Mucosa of descending colon (tissue), 3 donors: ENCODE results near the gene ZAR1. TPM values are rescaled to one million over a fixed set of nuclear protein-coding genes. Genes with fewer than 3 reads are reported as not detected.

Source experiments
- ATAC-seq: fragments of 200-7000 bp; cut with Tn5 transposase; one replicate; pipeline ENCODE4 v1.9.1; 2020; ENCODE audit warnings: mild to moderate bottlenecking, moderate library complexity
- DNase-seq, 3 donors: peaks; one replicate each; pipeline ENCODE4 v3.0.0-alpha.2; 2020
- H3K36me3 ChIP-seq: fragments of 200-600 bp; one replicate; pipeline ENCODE4 v1.8.0; 2021; ENCODE audit warnings: low read depth, mild to moderate bottlenecking
- H3K4me1 ChIP-seq: fragments of 200-600 bp; one replicate; pipeline ENCODE4 v1.8.0; 2021; ENCODE audit warnings: low read depth, mild to moderate bottlenecking
- H3K4me3 ChIP-seq: fragments of 200-600 bp; one replicate; pipeline ENCODE4 v1.8.0; 2021; ENCODE audit warnings: mild to moderate bottlenecking
- H3K9me3 ChIP-seq: fragments of 200-600 bp; one replicate; pipeline ENCODE4 v1.8.0; 2021; ENCODE audit warnings: mild to moderate bottlenecking
- intact Hi-C, 2 donors: fragments of 100-400 bp; cut with DNase I in 1 of 2; cut with micrococcal nuclease in 1 of 2; formaldehyde crosslinking; loops; one replicate each; pipeline versions ENCODE4 v1.11.0 to v1.11.1; 2022; cut with DNase I, micrococcal nuclease
- total RNA-seq, 3 donors: library from RNA; stranded (reverse); fragmentation: NEBNext Ultra II Directional in 2 of 3; extraction: Animal tissue kit (Norgen Biotek cat#: 25700) in 2 of 3; gene quantifications; one replicate each; pipeline versions ENCODE4 v1.2.1 to v1.2.4, GENCODE V29; 2021 to 2023
- TF ChIP-seq, protein P1 (sequence below): fragments of 200-600 bp; IDR thresholded peaks from one replicate; pipeline ENCODE4 v1.8.0; 2022; ENCODE audit warnings: antibody characterized with exemption, mild to moderate bottlenecking
- donor health status: DM: no; HTN: no; CAD: no; lungs with moderate emphysema.
- donor health status: DM: no; HTN: no; CAD: no.
- donor health status: DM: no; HTN: yes; CAD: no.

The ZAR1 gene
- total RNA-seq, 3 donors from 2014 or later: not detected

DNA sequence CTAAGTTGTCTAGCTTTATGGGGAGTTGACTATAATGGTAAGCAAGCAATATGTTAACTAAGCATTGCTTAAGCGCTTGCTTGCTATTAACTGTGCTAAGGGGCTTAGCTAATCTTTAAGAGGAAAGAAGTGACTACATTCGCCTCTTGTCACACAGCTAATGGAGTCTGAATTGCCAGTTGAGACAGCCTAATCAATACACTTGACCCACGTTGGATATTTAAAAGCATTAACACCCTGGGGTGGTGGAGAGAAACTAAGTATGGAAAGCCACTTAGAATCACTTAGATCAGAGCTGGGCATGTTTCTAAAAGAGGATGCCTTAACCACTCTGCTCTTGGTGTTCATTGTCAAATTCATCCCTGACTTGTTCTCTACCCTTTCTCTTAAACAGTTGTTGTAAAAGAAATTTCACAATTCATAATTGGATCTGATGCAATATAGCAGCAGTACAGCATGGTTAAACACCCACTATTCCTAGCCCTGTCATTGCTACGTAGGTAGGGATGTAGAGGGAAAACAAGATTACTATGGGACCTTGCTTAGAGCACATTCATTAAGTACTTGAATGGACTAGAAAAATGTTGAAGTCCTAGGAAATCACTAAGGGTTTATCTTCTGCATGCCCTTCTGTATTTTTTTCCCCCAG is 3.5 kb downstream of the ZAR1 start:
- Histone ChIP-seq H3K9me3 (no peaks in the 10 kb centered on the region), H3K4me3 (no peak overlapping the region), H3K4me1 (peaks cover 5% of the 10 kb centered on the region), H3K36me3 (no peaks in the 10 kb centered on the region)
- ATAC-seq (no peak), DNase-seq (no peak)
- TF ChIP-seq, protein P1, sequence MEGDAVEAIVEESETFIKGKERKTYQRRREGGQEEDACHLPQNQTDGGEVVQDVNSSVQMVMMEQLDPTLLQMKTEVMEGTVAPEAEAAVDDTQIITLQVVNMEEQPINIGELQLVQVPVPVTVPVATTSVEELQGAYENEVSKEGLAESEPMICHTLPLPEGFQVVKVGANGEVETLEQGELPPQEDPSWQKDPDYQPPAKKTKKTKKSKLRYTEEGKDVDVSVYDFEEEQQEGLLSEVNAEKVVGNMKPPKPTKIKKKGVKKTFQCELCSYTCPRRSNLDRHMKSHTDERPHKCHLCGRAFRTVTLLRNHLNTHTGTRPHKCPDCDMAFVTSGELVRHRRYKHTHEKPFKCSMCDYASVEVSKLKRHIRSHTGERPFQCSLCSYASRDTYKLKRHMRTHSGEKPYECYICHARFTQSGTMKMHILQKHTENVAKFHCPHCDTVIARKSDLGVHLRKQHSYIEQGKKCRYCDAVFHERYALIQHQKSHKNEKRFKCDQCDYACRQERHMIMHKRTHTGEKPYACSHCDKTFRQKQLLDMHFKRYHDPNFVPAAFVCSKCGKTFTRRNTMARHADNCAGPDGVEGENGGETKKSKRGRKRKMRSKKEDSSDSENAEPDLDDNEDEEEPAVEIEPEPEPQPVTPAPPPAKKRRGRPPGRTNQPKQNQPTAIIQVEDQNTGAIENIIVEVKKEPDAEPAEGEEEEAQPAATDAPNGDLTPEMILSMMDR: no peak
- intact Hi-C loops: no loop called here

DNA sequence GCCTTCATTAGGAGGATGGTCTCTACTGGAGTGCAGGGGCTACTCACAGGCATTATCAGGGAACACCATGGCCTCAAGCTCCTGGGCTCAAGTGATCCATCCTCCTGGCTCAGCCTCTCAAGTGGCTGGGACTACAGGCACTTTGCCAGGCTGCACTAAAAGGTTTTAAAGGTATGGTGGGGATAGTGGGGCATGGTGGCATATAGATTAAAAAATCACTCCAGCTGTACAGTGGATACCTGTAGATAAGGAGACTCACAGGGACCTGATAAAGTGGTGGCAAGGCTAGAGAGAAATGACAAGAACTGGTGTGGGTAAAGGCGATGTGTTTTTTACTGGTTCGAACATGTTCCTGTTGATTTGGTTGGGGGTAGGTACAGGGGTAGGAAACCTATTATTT is 5.9 kb downstream of the ZAR1 start:
- ATAC-seq (no peak), DNase-seq (no peak)
- intact Hi-C loops: no loop called here
- no peaks in the 10 kb centered on the region for H3K36me3 ChIP-seq
- H3K9me3 ChIP-seq: no peaks in the 10 kb centered on the region
- H3K4me1 ChIP-seq: no peaks in the 10 kb centered on the region
- H3K4me3 ChIP-seq: no peak overlapping the region
- TF ChIP-seq, protein P1: no peak

DNA sequence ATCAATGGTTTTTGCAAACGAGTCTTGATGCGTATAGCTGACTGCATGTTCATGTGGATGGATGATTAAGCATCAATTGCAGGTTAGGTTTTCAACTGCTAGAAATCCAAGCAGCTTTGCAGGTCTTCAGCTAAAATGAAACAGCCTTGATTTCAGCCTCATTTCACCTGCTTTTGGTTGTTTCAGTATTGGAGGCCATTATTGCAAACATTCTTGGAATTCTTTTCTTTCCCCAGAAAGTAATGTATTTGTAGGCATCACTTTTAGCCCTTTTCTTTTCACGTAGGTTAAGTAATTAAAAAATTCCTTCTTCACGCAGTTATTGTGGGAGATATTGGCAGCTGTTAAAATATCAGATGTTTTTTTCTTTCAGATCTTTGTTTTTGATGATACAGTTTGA is 8.8 kb downstream of the ZAR1 start:
- TF ChIP-seq, protein P1: no peak
- Histone ChIP-seq H3K36me3 (peaks cover 3% of the 10 kb centered on the region), H3K4me3 (no peak overlapping the region), H3K9me3 (no peaks in the 10 kb centered on the region), H3K4me1 (no peaks in the 10 kb centered on the region)
- no peak for DNase-seq
- intact Hi-C loops: no loop called here
- no peak for ATAC-seq

DNA sequence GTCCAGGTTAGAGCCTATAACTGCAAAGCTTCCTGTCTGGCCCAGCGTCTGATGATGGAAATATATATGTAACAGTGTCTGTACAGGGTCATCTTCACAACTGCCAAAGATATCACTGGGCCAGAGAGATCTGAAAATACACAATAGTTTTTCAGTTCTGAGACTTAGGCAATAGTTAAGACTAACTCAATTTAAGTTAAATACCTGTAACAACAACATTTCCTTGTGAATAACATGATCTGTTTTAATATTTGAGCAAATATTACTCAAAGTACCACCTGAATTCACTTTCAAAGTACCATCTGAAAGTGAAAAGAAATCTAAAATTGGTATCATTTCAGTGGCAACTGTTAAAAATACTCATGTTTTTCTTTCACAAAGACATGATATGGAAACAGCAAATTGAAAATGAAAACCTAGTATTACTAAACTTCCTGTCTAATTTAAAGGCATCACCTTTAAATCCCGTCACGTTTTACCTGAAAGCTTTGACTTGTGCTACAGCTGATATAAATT is 9.6 kb downstream of the ZAR1 start:
- no peaks in the 10 kb centered on the region for H3K9me3 ChIP-seq
- H3K4me3 ChIP-seq: no peak overlapping the region
- H3K4me1 ChIP-seq: no peaks in the 10 kb centered on the region
- H3K36me3 ChIP-seq: peaks cover 3% of the 10 kb centered on the region
- TF ChIP-seq, protein P1: no peak
- intact Hi-C loops: no loop called here
- ATAC-seq (no peak), DNase-seq (no peak)

DNA sequence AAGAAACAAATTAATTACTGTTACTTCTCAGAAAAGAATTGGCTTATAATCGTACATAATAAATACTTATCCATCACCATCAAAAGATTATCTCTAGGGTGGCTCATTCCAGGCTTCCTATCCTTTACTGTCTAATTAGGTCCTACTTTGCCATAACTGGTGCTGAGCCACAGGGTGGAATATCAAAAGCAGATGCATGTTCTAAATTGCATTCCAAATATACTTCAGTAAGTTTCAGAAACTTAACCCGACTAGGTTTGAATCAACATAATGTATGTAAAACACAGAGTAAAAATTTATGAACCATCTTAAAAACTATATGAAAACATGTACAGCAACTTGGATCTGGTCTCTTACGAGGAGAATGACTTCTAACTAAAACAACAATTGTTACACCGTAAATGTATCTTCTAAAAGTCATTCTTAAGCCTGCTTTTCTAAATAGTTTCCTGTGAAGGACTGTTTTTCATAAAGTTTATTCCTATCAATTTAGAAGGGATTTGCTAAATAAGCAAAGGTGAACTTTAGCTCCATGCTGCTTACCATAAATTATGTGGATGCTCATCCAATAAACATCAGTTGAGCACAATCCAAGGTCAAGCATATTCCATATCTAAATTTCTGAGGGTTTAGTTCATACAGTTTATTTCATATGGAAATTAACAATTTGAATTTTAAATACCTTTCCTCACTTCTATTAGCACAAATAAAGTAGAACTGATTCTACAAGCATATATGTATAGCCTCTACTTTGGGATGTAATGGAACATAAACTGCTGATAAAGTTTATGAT is 13.4 kb downstream of the ZAR1 start:
- H3K9me3 ChIP-seq: no peaks in the 10 kb centered on the region
- TF ChIP-seq, protein P1: no peak
- ATAC-seq (no peak), DNase-seq (no peak)
- peaks cover 3% of the 10 kb centered on the region for H3K36me3 ChIP-seq
- H3K4me1 ChIP-seq: no peaks in the 10 kb centered on the region
- intact Hi-C loops: no loop called here
- no peak overlapping the region for H3K4me3 ChIP-seq
